A549 (cell line): ENCODE measurements around the gene SETX.

Experiments
- CTCF ChIP-seq: fragments of >200 bp; sonication (Bioruptor Twin); formaldehyde crosslinking; IDR thresholded peaks from 3 replicates; pipeline ENCODE4 v1.5.1; 2016
- HMGXB4 ChIP-seq: fragments of 250-450 bp; sonication (Bioruptor Pico); IDR thresholded peaks from 2 replicates; pipeline ENCODE4 v1.5.0; 2021; ENCODE audit warnings: mild to moderate bottlenecking, moderate library complexity, borderline replicate concordance
- NR3C1 ChIP-seq: fragments of >200 bp; sonication (Bioruptor Twin); formaldehyde crosslinking; IDR thresholded peaks from 3 replicates; pipeline ENCODE4 v1.6.1; 2017
- POLR2A ChIP-seq: IDR thresholded peaks from 2 replicates; pipeline ENCODE4 v1.6.1; 2012; ENCODE audit warnings: mild to moderate bottlenecking, low read length
- RFX5 ChIP-seq: fragments of 450-650 bp; IDR thresholded peaks from 2 replicates; pipeline ENCODE4 v1.7.1; 2014; ENCODE audit warnings: antibody characterized with exemption, mild to moderate bottlenecking, moderate library complexity
- TF ChIP-seq, protein P1 (sequence below): IDR thresholded peaks from 2 replicates; pipeline ENCODE4 v1.6.1; 2012

GRCh38 chr9:132245465-132245864 is 109.3 kb downstream of the SETX start:
- TF ChIP-seq RFX5 (no peak), POLR2A (no peak), NR3C1 (no peak), CTCF (no peak), HMGXB4 (CRISPR knock-in tag) (no peak)
- TF ChIP-seq, protein P1, sequence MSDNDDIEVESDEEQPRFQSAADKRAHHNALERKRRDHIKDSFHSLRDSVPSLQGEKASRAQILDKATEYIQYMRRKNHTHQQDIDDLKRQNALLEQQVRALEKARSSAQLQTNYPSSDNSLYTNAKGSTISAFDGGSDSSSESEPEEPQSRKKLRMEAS, result no peak
